Hippocampal formation (tissue), 2 donors: ENCODE data around the gene IL16.
"Not testable (repeated sequence)": the region's sequence is repeated elsewhere in the genome, so short reads cannot be mapped to it uniquely, and the experiment has no call there.

Source experiments
- DNase-seq, 2 donors: peaks; one replicate each; lab custom pipeline; 2025; lab: John Stamatoyannopoulos, UW

The IL16 gene

GRCh38 chr15:81196576-81197254 lies at the start of gene IL16:
Gene IL16 (plus strand): TSS chr15:81196879. CDS start chr15:81225400, 28,521 bp downstream.
- DNase-seq, result no peak

- DNase-seq, result no peak
Observed at GRCh38 chr15:81151389-81151788, 45.3 kb upstream of the IL16 start.

- no peak for DNase-seq
Observed at GRCh38 chr15:81152339-81152738, 44.3 kb upstream of the IL16 start.

GRCh38 chr15:81152799-81153198 lies 43.9 kb upstream of the IL16 start:
- no peak for DNase-seq

- peak in 1 of 2 donors; percentile 25 for DNase-seq
Observed at GRCh38 chr15:81155375-81156218, 41.1 kb upstream of the IL16 start.

- no peak for DNase-seq
Observed at GRCh38 chr15:81156324-81156723, 40.4 kb upstream of the IL16 start.

- DNase-seq, result no peak
Observed at GRCh38 chr15:81157195-81157938, 39.3 kb upstream of the IL16 start.

- DNase-seq, result no peak
Observed at GRCh38 chr15:81157939-81158223, 38.8 kb upstream of the IL16 start.

GRCh38 chr15:81158561-81158960 lies 38.1 kb upstream of the IL16 start:
- not testable (repeated sequence) for DNase-seq

- DNase-seq, result no peak
Observed at GRCh38 chr15:81160312-81161159, 36.1 kb upstream of the IL16 start.

- no peak for DNase-seq
Observed at GRCh38 chr15:81161160-81161673, 35.5 kb upstream of the IL16 start.

- DNase-seq, result no peak
Observed at GRCh38 chr15:81161851-81162250, 34.8 kb upstream of the IL16 start.

GRCh38 chr15:81163961-81164800 lies 32.5 kb upstream of the IL16 start:
- DNase-seq, result no peak

GRCh38 chr15:81165535-81165934 lies 31.1 kb upstream of the IL16 start:
- no peak for DNase-seq

- no peak for DNase-seq
Observed at GRCh38 chr15:81166636-81167305, 29.9 kb upstream of the IL16 start.

- DNase-seq, result no peak
Observed at GRCh38 chr15:81168131-81168526, 28.6 kb upstream of the IL16 start.

GRCh38 chr15:81168644-81169043 lies 28.0 kb upstream of the IL16 start:
- no peak for DNase-seq

- DNase-seq, result no peak
Observed at GRCh38 chr15:81170511-81170910, 26.2 kb upstream of the IL16 start.

- DNase-seq, result no peak
Observed at GRCh38 chr15:81171286-81171685, 25.4 kb upstream of the IL16 start.

GRCh38 chr15:81174125-81174791 lies 22.4 kb upstream of the IL16 start:
- DNase-seq, result no peak
